ENCODE data around the gene USP16.
"Not testable (repeated sequence)": the region's sequence is repeated elsewhere in the genome, so short reads cannot be mapped to it uniquely, and the experiment has no call there.

The USP16 gene

GRCh38 chr21:29024474-29025327, at the start of gene USP16:
TSS of gene USP16 (plus strand) at chr21:29024668. CDS start at chr21:29027914, 3,246 bp downstream.
- in situ Hi-C loops (cut with MboI; ENCODE audit: low sequenced_read_pairs), result no loop called here

DNA sequence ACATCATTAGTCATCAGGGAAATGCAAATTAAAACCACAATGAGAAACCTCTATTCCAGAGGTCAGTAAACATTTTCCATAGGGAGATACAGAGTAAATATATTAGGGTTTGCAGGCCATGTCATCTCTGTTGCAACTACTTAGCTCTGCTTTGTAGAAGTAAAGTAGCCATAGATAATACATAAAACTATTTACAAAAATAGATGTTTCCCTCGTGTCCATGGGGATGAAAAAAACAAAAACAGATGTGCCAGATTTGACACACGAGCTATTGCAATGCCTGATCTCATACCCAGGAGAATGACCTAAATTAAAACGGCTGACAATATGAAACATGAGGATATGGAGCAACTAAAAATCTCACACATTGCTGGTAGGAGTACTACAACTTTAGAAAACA, 49.1 kb upstream of the USP16 start:
- in situ Hi-C loops (cut with MboI; ENCODE audit: low sequenced_read_pairs), result no loop called here

DNA sequence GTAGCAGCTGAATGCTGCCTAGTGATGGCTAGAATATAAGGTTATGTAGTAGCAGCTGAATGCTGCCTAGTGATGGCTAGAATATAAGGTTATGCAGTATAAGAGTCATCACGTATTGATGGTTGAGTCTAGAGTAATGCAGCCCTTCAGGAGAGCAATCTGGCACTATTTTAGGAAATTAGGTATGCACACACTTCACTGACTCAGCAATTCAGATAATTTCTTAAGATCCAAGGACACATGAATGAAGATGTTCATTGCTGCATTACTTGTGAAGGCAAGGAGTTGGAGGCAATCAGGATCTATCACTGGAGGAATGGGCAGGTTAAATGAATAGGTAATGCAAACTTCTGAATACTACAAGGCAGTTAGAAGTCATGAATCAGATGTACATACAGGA, 45.4 kb upstream of the USP16 start:
- in situ Hi-C loops (cut with MboI; ENCODE audit: low sequenced_read_pairs), result no loop called here

DNA sequence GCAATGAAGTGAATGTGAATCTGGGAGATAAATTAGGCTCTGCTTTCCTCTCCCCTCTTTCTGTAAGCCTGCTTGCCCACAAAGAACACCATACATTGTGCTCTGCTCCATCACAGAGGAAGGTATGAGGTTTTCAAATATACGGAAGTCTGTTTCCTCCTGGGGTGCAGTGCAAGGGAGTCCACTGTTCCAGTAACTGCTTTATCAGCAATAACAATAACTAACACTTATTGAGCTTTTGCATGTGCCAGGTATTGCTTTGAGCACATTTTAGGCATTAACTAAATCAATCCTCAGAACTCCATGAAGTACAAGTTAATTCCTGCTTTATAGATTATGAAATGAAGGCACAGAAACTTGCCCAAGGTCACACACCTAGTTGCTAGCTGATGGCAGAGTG, 41.8 kb upstream of the USP16 start:
- in situ Hi-C loops (cut with MboI; ENCODE audit: low sequenced_read_pairs), result no loop called here

GRCh38 chr21:28986677-28987076, 37.8 kb upstream of the USP16 start:
- in situ Hi-C loops (cut with MboI; ENCODE audit: low sequenced_read_pairs), result no loop called here

DNA sequence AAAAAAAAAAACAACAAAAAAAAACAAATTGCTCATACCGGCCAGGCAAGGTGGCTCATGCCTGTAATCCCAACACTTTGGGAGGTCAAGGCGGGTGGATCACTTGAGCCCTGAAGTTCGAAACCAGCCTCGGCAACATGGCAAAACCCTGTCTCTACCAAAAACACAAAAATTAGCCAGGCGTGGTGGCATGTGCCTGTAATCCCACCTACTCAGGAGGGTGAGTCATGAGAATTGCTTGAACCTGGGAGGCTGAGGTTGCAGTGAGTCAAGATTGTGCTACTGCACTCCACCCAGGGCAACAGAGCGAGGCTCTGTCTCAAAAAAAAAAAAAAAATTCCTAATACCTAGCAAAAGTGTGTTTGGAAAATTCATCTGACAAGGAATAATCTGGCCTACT, 36.3 kb upstream of the USP16 start:
- in situ Hi-C loops (cut with MboI; ENCODE audit: low sequenced_read_pairs), result not testable (repeated sequence)

GRCh38 chr21:28991861-28992525, 32.5 kb upstream of the USP16 start:
- in situ Hi-C loops (cut with MboI; ENCODE audit: low sequenced_read_pairs), result no loop called here

DNA sequence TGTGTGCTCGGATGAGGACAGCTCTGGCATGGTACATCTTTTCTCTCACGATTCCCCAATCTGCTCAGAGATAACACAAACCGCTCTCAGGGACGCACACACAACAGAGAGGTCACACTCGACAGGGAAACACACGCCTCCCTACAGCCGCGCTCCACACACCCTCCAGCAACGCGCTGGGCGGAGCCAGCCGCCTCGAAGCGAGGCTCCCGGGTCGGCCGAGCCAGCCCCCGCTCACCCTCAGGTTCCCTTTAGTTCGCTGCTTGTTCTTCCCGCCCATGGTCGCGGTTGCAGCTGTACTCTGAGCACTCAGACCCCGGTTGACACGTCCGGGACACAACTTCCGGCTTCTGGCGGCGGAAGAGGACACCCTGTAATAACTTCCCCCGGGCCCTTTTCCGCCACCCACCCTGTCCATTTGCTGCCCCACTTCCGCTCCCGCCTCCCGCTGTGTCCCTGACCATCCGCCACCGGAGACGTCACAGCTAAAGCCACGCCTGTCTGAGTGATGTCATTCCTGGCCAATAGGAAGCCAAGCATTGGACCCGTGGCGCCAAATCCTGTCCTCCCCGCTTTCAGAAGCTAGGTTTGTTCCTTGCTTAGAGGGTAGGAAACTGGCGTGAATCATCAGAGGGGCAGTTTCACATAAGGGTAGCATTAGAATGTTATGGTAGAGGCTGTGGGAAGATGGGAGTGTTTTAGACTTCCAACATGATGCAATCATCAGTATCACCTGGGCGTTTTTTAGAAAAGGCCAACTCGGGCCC, 31.8 kb upstream of the USP16 start, which contains the start of gene LTN1:
TSS of gene LTN1 (minus strand) at position 352 of the 767 bp plus-strand sequence. CDS start at position 280, 72 bp downstream.
- in situ Hi-C loops (cut with MboI; ENCODE audit: low sequenced_read_pairs), result no loop called here

- in situ Hi-C loops (cut with MboI; ENCODE audit: low sequenced_read_pairs), result no loop called here
These were observed 31.2 kb upstream of the USP16 start for GRCh38 chr21:28993293-28993629.

- in situ Hi-C loops (cut with MboI; ENCODE audit: low sequenced_read_pairs), result no loop called here
These were observed 21.9 kb upstream of the USP16 start for GRCh38 chr21:29002442-29003144.

DNA sequence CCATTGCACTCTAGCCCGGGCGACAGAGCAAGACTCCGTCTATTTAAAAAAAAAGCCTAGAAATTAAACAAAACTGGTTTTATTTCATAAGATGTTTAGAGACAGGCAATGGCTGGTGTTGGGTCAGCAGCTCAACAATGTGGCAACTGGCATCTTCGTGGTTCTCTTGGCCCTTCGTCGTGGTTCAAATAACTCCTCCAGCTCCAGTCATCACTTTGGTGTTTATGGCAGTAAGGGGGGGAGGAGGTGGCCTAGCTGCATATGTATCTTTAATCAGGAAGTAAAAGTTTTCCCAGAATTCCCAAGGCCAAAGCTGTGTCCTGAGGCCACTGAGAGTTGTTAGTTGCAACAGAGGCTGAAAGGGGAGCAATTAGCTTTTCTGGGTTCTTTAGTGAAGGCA, 18.8 kb upstream of the USP16 start:
- in situ Hi-C loops (cut with MboI; ENCODE audit: low sequenced_read_pairs), result no loop called here

DNA sequence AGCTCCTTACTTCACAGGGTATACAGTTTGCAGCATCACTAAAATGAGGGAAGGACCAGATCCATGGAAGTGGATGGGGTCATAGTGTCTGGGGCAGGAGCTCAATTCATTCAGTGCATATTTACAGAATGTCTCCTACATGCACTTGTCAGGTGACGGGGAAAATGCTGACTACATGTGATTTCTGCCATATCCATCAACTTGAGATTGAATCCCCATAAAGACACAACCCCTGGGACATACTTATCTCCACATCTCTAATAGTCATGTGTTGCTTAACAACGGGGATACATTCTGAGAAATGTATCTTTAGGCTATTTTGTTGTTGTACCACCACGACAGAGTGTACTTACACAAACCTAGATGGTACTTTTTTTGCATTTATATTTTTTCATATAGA, 17.3 kb upstream of the USP16 start:
- in situ Hi-C loops (cut with MboI; ENCODE audit: low sequenced_read_pairs), result no loop called here

DNA sequence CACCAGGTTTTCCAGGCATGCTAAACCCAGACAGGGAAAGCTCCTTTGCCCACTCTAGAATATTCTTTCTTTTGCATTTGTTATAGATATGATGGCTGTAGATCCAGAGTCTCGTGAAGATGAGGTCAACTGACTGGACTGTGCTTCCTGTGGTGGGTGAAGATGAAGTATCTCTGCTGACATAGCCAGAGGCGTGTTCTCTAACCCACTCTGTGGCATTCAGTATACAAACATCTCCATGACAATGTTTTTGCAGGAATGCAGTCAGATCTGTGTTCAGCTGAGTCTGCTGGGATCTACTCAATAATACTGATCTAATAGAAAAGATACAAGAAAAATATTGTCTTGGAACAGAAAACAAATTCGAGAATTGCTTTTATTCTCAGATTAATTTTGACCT, 16.7 kb upstream of the USP16 start:
- in situ Hi-C loops (cut with MboI; ENCODE audit: low sequenced_read_pairs), result no loop called here

- in situ Hi-C loops (cut with MboI; ENCODE audit: low sequenced_read_pairs), result no loop called here
These were observed 16.1 kb upstream of the USP16 start for GRCh38 chr21:29008367-29008766.

DNA sequence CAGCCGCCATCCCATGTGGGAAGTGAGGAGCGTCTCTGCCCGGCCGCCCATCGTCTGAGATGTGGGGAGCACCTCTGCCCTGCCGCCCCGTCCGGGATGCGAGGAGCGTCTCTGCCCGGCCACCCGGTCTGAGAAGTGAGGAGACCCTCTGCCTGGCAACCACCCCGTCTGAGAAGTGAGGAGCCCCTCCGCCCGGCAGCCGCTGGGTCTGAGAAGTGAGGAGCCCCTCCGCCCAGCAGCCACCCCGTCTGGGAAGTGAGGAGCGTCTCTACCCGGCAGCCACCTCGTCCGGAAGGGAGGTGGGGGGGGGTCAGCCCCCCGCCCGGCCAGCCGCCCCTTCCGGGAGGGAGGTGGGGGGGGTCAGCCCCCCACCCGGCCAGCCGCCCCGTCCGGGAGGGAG, 13.2 kb upstream of the USP16 start:
- in situ Hi-C loops (cut with MboI; ENCODE audit: low sequenced_read_pairs), result not testable (repeated sequence)

GRCh38 chr21:29017639-29018237, 6.7 kb upstream of the USP16 start:
- in situ Hi-C loops (cut with MboI; ENCODE audit: low sequenced_read_pairs), result no loop called here

- in situ Hi-C loops (cut with MboI; ENCODE audit: low sequenced_read_pairs), result no loop called here
These were observed 5.9 kb upstream of the USP16 start for GRCh38 chr21:29018540-29018939.

DNA sequence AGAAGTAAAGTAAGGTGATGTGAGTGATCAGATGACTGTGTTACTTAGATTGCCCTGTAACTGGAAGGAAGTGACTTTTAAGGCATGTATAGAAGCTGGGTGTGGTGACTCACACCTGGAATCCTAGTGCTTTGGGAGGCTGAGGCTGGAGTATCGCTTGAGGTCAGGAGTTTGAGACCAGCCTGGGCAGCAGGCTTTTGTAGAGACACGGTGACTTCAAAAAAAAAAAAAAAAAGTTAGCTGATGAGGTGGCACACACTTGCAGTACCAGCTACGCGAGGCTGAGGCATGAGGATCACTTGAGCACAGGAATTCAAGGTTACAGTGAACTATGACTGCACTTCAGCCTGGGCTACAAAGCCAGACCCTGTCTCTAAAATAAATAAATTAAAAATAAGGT, 2.3 kb upstream of the USP16 start:
- in situ Hi-C loops (cut with MboI; ENCODE audit: low sequenced_read_pairs), result no loop called here

DNA sequence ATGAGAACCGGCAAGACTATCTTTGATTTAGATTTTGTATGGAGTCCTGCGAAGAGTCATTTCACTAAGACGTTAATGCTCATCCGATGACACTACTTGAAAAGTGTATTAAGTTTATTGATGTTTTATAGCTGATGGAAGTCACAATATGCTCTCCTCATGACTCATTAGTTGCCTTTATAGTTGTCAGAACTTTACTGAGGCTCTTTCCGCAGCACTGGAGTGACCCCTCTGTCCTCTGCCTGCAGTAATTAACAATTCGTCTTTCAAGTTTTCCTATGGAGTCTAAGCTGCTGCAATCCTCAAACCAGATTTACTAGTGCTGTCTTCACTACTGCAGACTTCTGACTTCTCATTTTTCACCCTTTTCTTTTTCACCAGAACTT, 853 bp downstream of the USP16 start:
- in situ Hi-C loops (cut with MboI; ENCODE audit: low sequenced_read_pairs), result no loop called here

- in situ Hi-C loops (cut with MboI; ENCODE audit: low sequenced_read_pairs), result no loop called here
These were observed 5.1 kb downstream of the USP16 start for GRCh38 chr21:29029524-29029923.

- in situ Hi-C loops (cut with MboI; ENCODE audit: low sequenced_read_pairs), result no loop called here
These were observed 6.4 kb downstream of the USP16 start for GRCh38 chr21:29030909-29031308.

Measured in hTERT RPE-1 (cell line).